Activated T-helper 1 cell treated with anti-CD3 and anti-CD28 coated beads, Interleukin-2, amount 50 U/mL, for 16 hours (primary cell): ENCODE measurements around the gene RLN3.
A peak's percentile ranks its signal among the peaks of the same experiment; 100 is the strongest.

Experiments
- DNase-seq, 2 donors: peaks; one replicate each; pipeline ENCODE4 v3.0.0-alpha.2; 2020; ENCODE audit warnings: low read depth in 1 of 2, low spot score in 1 of 2

RLN3 gene, protein sequence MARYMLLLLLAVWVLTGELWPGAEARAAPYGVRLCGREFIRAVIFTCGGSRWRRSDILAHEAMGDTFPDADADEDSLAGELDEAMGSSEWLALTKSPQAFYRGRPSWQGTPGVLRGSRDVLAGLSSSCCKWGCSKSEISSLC

DNA sequence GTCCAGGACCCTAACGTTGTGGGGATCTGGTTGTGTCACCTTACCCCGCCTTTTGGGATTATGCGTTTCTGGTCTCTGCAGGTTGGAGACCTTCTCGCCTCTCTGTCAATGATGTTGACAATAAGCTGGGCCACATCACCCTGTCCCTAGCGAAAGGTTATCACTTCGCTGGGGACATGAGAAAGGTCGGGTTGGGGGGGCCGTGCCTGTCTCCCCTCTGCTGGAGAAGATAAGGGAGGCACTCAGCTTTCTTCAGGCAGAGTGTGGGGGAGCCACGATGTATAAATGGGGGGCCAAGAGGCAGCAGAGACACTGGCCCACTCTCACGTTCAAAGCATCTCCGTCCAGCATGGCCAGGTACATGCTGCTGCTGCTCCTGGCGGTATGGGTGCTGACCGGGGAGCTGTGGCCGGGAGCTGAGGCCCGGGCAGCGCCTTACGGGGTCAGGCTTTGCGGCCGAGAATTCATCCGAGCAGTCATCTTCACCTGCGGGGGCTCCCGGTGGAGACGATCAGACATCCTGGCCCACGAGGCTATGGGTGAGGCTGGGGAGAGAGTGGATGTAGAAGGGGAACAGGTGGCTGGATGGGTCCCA, at the start of gene RLN3:
RLN3 (plus strand) TSS at position 293 of the 595 bp plus-strand sequence; CDS start at position 350, 57 bp downstream.
- no peak for DNase-seq

DNA sequence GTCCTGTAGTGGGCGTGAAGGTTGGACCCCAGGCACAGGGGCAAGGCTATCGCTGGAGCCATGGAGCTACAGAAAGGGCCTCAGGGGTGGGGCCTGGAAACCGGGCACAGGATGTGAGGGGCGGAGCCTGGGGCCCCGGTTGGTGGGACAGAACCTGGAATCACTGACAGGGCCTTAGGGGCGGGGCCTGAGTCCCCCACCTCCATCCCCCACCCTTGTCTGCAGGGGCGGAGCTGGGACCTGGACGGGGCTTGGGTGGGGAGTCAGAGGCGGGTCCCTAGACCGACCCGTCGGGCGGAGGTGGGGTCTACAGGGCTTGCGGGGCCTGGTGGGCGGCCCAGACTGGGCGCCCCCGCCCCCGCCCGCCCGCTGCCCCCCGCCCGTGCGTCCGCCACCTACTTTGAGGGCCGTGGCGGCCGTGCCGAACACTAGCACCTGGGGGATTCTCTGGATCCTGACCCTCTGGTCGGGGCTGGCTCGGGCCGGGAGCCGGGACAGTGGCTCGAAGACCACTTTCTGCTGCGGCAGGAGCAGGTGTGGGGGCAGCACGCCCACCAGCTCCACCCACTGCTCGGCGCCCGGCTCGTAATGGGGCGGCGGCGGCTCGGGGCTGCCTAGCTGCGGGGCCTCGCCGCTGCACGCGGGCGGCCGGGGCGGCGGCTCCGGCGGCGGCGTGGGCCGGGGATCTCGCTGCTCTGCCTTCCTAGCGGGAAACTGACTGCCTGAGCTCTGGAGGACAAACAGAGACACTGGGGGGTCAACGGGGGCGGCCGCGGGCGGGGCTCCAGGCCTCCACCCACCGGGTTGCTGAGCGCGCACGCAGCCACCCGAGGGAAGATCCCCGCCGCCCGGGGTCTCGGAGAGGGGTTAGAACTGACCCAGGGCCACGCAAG, 49.4 kb upstream of the RLN3 start:
- DNase-seq = no peak

DNA sequence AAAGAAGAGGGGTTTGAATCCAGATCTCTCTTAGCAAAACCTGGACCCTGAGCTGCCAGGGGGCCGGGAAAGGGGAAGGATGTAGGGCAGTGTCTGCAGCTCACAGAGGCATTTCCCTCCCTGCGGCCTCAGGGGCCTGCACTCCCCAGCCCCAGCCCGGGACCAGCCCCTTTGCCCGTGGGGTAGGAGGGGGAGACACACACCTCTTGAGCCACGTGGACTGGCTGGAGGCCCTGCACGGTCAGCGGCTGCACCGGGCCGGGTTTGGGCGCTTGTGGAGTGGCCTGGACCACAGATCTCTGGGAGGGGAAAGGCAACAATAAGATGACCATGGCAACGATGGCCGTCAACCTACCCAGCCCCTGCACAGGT, 48.7 kb upstream of the RLN3 start:
- no peak for DNase-seq

DNA sequence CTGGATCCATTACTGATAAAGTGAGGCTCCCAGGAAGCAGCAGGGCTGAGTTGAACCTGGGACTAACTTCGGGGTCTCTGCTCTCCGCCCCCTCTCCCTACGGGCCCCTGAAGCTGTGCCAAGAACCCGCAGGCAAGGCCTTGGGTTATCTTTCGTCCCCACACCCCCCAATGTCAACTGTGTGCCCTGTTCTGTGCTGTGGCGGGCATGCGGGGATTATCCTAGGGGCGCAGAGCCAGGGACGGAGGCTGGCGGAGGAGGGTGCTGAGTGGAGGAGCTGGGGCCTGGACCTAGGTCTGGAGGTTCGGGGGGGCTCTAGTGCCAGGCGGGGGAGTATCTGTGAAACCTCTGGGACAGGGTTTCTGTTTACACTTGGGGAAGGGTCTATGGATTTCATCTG, 48.3 kb upstream of the RLN3 start:
- DNase-seq = no peak

DNA sequence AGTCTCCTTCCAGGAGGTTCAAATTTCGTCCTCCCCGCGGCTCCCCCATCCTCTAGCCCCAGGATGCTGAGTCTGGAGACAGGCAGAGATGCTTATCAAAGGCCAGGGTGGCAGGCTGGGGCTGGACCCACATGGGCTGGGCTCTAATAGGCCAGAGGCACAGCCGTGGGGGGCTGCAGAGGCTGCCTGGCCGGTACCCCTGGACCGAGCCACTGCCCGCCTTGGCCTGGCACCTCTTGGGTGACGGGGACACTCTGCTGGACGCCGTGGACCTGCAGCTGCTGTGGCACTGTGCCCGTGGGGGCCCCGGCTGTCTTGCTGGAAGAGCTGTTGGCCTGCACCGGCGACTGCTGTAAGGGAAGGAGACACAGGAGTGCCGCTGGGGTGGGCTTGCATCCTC, 47.6 kb upstream of the RLN3 start:
- DNase-seq = no peak

DNA sequence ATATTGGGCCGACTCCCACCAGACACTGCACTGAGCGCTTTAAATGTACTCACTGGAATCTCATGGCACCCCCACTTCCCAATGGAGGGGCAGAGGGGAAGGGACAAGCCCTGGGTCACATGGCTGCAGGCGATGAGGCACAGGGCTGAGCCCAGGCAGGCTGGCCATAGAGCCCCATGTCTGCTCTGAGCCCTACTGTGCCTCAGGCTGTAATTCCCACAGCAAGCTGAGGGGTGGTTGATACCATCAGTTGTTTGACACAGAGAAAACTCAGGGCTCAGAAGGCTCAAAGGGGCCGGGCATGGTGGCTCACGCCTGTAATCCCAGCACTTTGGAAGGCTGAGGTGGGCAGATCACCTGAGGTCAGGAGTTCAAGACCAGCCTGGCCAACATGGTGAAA, 46.9 kb upstream of the RLN3 start:
- DNase-seq = no peak

DNA sequence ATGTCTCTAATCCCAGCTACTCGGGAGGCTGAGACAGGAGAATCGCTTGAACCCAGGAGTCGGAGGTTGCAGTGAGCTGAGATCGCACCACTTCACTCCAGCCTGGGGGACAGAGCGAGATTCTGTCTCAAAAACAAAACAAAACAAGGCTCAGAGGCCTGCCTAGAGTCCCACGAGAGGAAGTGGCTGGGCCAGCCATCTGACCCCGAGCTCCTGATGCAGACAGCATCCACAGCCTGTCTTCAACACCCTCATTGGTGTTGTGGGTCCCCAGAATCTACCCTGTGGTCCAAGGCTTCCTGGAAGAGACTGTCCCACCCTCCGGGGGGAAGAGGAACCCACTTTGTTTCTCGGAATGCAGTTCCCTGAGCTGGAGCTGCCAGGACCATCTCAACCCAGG, 46.5 kb upstream of the RLN3 start:
- no peak for DNase-seq

DNA sequence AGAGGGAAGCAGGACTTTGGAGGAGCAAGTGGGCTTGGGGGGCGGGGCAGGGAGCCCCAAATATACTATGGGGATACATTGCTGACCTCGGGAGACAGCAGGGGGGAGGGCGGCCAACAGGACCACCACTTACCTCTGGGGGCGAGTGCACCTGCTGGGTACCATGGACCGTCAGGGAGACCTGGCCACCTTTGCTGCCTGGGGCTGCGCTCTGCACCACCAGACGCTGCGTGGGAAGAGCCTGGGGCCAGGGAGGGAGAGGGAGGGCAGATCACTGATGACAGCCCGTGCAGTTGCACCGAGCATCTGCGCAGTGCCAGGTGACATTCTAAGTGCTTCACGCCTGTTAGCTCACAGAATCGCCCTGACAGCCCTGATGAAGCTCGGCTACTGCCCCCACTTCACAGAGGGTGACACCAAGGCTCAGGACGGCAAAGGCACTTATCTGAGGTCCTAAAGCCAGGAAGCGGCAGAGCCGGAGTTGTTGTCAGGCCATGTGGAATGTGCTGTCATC, 45.9 kb upstream of the RLN3 start:
- no peak for DNase-seq

DNA sequence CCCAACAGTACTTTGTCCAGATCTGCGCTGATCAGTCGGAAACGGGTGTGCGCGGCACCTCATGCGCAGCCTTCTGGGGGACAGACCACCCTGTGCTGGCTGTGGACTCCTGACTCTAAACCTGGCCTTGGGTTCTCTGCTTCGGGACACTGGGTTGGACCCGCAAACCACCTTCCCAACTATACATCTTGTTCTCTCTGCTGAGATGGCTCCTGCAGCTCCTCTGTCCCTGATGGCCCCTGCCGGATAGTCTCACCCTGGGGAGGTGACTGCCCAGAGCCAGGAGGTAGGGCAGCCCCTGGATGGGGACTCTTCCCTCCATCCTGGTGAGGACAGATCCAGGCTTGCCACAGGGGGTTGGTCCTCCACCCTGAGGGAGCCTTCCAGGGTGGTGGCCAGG, 45.2 kb upstream of the RLN3 start:
- no peak for DNase-seq

DNA sequence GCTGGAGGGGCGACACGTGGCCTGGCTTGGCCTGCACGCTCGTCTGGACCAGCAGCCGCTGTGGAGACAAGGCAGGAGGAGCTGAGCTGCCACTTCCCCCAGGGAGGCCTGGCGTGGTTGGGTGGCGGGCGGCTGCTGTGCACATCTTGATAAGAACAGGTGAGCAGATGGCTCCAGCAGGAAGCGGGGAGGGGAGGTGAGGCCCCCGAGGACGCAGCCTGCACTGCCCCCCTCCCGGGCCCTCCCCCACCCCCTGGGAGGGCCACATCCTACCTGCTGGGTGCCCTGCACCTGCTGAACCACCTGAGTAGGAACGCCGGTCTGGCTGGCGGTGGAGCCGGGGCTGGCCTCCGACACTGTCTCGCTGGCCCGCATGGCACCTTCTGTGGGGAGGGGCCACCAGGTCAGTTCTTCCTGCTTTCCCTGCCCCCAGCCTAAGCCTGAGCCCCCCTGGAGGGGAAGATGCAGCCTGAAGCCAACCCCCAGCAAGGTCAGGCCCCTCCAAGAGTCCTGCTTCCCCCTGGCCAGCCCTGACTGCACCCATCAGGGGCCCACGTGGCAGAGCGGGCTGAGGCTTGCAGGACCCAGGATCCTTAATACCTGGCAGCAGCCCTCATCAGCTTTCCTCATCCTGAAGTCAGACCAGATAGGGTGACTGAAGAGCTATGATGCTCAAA, 44.6 kb upstream of the RLN3 start:
- DNase-seq = peak in 1 of 2 donors; percentile 30

DNA sequence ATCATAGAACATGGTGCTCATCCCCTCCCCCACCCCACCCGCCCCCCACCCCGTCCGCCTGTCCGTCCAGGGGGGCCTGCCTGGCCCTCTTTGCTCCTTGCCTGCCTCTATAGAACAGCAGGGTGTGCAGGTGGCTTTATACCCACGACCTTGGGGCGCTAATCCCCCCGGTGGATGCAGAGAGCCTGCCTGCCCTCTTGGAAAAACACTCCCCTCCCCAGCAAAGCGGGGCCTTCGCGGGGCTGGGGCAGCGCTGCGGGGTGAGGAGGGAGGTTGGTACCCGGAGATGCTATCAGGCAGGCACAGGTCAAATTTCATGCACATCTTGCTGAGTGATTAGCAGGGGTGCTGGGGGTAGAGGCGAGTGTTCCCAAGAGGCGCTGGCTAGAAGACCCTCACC, 43.8 kb upstream of the RLN3 start:
- DNase-seq = no peak

DNA sequence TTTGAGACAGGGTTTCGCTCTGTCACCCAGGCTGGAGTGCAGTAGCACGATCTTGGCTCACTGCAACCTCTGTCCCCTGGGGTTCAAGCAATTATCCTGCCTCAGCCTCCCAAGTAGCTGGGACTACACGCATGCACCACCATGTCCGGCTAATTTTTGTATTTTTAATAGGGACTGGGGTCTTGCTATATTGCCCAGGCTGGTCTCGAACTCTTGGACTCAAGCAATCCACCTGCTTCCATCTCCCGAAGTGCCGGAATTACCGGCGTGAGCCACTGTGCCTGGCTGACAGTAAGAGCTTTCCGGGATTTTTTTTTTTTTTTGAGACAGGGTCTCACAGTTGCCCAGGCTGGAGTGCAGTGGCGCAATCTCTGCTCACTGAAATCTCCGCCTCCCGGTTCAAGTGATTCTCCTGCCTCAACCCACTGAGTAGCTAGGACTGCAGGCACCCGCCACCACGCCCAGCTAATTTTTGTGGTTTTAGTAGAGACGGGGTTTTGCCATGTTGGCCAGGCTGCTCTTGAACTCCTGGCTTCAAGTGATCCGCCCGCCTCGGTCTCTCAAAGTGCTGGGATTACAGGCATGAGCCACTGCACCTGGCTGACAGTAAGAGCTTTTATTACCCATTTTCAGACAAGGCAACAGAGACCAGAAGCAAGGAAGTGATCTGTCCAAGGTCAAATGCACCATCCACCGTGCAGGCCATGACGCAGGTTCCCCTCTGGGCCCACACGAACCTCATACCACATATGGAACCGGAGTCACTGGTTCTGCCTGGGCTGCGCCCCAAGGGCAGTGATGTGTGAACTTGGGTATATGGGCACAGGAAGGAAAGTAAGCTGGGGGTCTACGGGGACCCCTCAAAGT, 42.8 kb upstream of the RLN3 start:
- DNase-seq = no peak

DNA sequence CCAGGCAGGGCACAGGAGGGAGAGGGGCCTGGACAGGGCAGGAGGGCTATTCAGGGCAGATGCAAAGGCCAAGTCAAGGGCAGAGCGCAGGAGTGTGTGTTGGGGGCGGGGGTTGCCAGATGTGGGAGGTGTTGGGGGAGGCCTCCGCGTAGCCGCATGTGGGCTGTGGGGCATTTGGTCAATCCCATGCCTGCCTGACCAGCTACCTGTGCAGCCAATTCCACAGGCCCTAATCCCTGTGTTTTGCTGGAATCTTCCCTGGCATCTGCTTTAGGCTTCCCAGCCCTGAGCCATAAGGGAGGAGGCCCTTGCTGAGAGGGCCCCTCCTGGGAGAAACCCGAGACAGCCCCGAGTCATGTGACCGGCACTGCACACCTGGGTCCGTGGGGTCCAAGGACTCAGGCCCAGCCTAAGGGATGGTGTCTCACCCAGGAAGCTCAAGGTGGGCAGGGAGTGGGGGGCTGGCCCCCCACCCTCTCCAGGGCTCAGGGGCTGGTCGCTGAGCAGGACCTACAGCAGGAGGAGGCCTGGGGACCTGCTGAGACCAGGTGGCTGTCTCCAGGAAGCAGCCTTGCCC, 42.1 kb upstream of the RLN3 start:
- no peak for DNase-seq

DNA sequence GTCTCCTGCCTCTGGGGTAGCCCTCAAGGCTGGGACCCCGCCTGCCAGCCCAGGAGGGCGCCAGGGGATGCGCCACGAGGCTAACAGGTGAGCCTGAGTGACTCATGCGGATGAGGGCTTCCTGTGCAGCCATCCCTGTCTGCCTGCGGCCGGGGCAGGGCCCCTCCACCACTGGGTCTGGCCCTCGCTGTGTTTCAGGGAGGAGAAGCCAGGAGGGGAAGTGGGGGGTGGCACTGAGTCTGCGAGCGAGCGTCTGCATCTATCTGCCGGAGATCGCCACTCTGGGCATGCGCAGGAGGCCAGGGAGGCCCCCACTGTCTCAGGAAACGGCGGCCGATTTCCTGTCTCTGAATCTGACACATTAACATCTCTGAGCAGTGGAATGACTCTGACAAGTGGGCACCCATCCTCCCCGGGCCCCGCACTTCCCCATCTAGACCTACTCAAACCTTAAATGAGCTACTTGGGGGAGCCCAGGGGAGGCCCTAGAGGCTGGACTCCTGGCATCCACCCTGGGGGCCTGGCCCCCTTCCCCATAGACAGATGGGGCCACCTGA, 41.5 kb upstream of the RLN3 start:
- DNase-seq = peak; percentile 96 to 97

DNA sequence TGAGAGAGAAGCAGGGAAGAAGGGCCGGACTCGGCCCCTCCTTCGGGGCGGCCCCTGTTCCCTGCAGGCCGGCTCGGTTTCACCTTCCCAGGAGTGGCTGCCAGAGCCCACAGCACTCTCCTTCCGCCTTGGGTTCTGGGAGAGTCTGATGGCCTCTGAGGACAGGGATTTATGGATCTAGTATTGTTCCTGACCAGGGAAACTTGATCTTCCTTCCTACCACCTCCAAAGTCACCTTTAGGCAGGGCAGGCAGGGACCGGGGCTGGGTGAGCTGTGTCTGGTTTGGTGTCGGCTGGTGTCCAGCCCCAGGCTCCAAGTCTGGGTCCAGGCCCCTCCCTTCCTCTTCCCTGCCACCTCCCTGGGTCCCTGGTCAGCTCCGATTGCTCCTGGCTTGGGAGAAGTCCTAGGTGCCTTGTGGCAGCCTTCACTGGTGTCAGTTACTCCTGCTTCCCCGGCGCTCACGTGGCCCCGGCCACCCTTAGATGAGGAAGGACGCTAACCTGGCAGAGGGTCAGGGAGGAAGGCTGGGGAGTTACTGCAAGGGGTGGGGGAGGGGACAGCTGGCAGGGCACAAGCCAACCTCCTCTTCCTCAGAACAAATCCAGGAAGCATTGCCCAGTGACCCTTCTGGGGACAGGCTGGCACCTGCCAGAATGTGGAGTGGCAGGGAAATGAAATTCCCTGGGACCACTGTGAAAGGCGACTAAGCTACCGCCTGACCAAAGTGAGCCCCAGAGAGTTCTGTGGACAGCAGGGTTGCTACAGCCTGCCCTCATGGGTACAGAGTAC, 40.7 kb upstream of the RLN3 start:
- no peak for DNase-seq

DNA sequence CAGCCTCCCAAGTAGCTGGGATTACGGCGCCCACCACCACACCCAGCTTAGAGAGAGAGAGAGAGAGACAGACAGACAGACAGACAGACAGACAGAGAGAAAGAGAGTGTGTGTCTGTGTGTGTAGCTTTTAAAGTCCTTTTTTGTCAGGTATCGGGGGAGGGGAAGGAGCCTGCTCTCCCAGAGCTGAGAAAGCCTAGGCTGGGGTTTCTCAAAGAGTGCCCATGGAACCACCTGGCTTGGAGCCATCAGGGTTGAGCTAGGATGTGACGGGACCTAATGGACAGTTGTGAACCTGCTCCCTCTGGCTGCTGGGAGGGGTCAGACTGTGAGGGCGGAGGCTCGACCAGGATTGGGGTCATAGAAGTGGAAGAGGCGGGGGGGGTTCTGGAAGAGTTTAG, 38.5 kb upstream of the RLN3 start:
- DNase-seq = no peak

DNA sequence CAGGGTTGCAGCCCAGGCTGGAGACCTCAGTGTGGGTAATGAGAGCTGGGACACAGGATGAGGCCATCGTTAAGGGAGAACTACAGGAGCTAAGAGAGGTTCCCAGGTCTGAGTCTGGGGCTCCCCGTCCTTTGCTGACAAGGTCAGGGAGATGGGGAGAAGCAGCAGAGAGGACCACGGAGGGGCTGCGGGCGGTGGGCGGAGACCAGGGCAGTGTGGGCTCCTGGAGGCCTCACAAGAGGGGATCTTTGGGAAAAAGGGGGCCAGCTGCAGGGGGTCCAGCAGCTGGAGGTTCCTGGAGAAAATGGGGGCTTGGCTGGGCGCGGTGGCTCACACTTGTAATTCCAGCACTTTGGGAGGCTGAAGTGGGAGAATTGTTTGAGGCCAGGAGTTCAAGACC, 37.9 kb upstream of the RLN3 start:
- DNase-seq = no peak

DNA sequence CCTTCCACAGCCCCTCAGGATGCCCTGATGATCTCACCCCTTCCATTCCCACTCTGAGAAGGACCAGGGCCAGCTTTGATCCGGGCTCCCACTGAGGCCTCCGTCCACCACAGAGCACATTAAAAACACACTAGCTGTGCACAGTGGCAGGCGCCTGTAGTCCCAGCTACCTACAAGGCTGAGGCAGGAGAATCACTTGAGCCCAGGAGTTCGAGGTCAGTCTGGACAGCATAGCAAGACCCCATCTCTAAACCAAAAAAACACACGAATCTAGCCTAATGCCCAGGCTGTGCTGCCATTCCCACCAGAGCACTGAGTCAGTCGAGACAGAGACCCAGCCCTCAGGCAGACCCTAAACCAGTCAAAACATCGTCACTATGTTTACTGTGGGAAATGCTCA, 35.9 kb upstream of the RLN3 start:
- DNase-seq = no peak

DNA sequence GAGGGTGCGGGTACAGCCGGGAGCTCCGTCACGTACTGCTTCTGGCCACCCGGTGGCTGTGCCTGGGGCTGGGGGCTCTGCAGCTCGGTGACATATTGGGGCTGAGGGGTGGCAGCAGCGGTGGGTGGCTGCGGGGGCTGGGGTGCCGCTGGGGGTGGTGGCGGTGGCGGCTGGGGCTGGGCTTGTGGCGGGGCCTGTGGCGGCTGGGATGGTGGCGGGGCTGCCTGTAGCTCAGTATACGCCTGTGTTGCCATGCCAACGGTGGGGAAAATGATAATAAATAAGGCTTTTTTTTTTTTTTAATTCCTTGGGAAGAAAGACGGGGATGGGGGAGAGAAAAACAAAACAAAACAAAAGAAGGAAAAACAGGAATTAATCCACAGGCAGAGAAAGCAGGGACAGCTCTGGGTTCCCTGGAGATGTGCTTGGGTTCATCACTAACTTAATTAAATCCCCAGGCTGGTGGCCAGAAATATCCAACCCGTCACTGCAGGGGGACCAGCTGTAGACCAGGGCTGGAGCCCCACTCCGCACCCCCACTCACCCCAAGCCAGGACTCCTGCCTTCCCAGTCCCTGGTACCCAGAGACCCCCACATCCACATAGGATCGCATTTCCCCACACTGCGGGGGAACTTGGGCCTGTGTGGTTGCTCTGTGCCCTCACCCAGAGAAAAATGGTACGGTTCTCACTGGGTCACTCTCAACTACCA, 34.2 kb upstream of the RLN3 start:
- DNase-seq = no peak
